HG02943 (cell line): ENCODE measurements around the gene ATAD2B.
A peak's percentile ranks its signal among the peaks of the same experiment; 100 is the strongest.
"Not testable (repeated sequence)": the region's sequence is repeated elsewhere in the genome, so short reads cannot be mapped to it uniquely, and the experiment has no call there.

ENCODE experiments used
- ATAC-seq: cut with Tn5 transposase; IDR thresholded peaks from one replicate; pipeline ENCODE4 v1.9.1; 2021; ENCODE audit warnings: mild to moderate bottlenecking, low read depth, moderate library complexity; ENCODE audit not compliant: unreplicated experiment

Gene ATAD2B

GRCh38 chr2:23926750-23927571 lies at the start of gene ATAD2B:
TSS of gene ATAD2B (minus strand) at chr2:23927123. CDS start at chr2:23926770, 353 bp downstream.
- peak; percentile 56 for ATAC-seq

GRCh38 chr2:23967846-23968245 lies 40.9 kb upstream of the ATAD2B start:
- ATAC-seq = no peak

- no peak for ATAC-seq
These were observed 27.5 kb upstream of the ATAD2B start for GRCh38 chr2:23954325-23955014.

- ATAC-seq = no peak
These were observed 26.7 kb upstream of the ATAD2B start for GRCh38 chr2:23953625-23954024.

GRCh38 chr2:23952558-23952957 lies 25.6 kb upstream of the ATAD2B start:
- not testable (repeated sequence) for ATAC-seq

GRCh38 chr2:23947350-23947749 lies 20.4 kb upstream of the ATAD2B start:
- ATAC-seq = no peak

GRCh38 chr2:23944976-23945375 lies 18.1 kb upstream of the ATAD2B start:
- no peak for ATAC-seq

GRCh38 chr2:23944527-23944926 lies 17.6 kb upstream of the ATAD2B start:
- ATAC-seq = no peak

- ATAC-seq = no peak
These were observed 16.7 kb upstream of the ATAD2B start for GRCh38 chr2:23943666-23944065.

GRCh38 chr2:23941644-23942043 lies 14.7 kb upstream of the ATAD2B start:
- no peak for ATAC-seq

- ATAC-seq = peak; percentile 77
These were observed 14.0 kb upstream of the ATAD2B start for GRCh38 chr2:23940718-23941620.

GRCh38 chr2:23939987-23940717 lies 13.2 kb upstream of the ATAD2B start, which contains the start of gene UBXN2A:
TSS of gene UBXN2A (plus strand) at chr2:23940463. CDS start at chr2:23958315, 17,852 bp downstream.
- ATAC-seq = peak; percentile 55

GRCh38 chr2:23934259-23934658 lies 7.3 kb upstream of the ATAD2B start:
- ATAC-seq = no peak

- ATAC-seq = peak; percentile 32
These were observed 603 bp downstream of the ATAD2B start for GRCh38 chr2:23926290-23926749.

- ATAC-seq = peak; percentile 58
These were observed 1.1 kb downstream of the ATAD2B start for GRCh38 chr2:23925702-23926289.

GRCh38 chr2:23924589-23925359 lies 2.1 kb downstream of the ATAD2B start:
- no peak for ATAC-seq

GRCh38 chr2:23918837-23919489 lies 8.0 kb downstream of the ATAD2B start:
- ATAC-seq = no peak

GRCh38 chr2:23916727-23917405 lies 10.1 kb downstream of the ATAD2B start:
- ATAC-seq = peak; percentile 57
